GM21576 (cell line): ENCODE results near the gene PROC.
"Not testable (repeated sequence)": the region's sequence is repeated elsewhere in the genome, so short reads cannot be mapped to it uniquely, and the experiment has no call there.

Experiments
- ATAC-seq: cut with Tn5 transposase; IDR thresholded peaks from one replicate; pipeline ENCODE4 v1.9.1; 2021; ENCODE audit warnings: mild to moderate bottlenecking, moderate library complexity; ENCODE audit not compliant: unreplicated experiment

PROC gene

DNA sequence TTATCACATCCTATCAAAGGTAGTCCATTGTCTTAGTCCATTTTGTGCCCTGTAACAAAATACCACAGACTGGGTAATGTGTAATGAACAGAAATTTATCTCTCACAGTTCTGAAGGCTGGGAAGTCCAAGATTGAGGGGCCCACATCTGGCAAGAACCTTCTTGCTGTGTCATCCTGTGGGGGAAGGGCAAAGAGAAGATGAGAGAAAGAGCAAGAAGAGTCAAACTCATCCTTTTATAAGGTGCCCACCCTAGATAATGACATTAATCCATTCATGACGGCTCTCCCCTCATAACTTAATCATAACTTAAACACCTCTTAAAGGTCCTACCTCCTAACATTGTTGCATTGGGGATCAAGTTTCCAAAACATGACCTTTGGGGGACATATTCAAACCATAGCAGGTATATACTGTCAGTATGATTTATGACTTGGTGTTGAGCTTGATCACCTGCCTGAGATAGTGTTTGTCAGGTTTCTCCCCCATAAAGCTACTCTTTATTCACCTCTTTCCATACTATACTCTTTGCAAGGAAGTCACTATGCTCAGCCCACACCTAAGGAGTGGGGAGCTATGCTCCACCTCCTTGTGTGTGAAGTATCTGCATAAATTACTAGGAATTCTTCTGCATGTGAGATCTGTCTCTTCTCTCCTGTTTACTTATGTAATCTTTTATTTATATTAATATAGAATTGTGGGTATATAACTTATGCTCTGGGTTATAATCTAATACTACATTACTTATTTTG, 25.2 kb upstream of the PROC start:
- ATAC-seq, result no peak

DNA sequence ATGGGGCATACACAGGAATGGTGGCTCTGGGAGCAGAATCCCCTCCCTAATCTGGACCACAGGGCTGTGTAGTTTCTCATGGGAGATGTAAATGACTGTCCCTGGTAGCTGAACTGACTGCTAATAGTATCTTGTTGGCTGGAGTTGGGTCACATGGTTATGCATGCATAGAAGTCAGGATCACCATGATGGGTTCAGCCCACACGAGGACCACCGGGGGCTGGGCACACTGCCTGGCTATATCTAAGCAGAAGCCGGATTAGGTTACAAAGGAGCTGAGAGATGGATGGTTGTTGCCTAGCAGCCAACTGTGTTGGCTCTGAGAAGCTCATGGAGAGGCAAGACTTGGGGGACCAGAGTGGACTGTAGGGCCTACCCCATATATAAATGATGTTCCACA, 23.7 kb upstream of the PROC start:
- no peak for ATAC-seq

DNA sequence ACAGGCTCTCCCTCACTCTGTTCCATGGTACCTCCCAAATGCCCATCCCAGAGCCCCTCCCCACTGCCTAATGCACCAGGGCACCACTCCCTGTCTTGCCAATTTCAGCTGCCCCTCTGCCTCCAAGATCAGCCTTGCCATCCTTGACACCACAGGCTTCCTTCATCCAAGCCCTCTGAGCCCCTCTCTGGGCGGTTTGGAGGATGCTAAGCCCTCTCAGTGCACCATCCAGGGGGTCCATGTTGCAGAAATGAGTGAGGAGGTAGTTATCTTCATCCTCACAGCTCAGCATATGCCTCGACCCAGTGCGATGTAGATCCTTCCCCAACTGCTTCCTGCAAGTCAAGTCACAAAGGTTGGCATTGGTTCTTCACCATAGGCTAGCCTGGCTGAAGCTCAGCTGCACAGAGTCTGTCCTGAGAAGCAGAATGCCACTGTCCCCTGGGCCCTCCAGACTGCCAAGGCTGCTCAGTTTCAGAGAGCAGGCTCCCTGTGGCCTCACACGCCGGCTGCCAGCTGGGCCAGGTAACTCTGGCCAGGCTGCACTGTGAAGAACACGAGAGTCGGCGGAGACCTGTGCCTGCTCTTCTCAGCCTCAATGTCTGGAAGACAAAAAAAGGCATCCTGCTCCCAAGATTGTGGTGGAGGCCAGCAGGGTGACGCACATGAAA, 20.5 kb upstream of the PROC start:
- ATAC-seq, result no peak

DNA sequence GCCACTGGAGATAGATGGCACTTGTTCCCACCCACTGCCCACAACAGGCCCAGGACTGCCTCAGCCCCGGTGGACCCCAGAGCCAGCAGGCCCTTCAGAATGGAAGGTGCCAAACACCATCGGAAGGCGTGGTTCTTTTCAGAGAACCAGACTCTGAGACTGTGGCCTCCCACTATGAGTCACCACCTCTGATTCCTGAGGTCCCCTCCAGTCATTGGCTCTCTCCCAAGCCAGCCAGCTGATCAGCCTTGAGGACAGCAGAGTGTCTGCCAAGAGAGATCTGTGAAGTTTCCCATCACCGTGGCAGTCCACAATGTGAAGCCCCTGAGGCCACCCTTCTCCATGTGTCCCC, 20.0 kb upstream of the PROC start:
- ATAC-seq, result peak; percentile 85

DNA sequence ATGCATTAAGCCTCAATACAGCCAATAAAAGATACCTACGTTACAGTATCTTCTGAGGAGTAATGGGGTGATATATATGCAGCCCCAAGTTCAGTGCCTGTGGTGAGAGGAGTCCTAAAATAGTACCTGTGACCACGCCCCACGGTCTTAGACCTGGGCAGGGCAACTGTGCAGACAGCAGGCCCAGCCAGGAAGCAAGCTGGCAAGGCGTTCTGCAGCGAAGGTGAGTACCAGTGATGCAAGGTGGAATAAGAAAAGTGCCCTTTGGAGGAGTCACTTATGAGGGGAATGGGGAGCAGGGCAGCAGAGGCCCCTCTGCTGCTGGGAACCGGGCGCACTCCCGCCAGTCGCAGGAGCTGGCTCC, 17.7 kb upstream of the PROC start:
- no peak for ATAC-seq

DNA sequence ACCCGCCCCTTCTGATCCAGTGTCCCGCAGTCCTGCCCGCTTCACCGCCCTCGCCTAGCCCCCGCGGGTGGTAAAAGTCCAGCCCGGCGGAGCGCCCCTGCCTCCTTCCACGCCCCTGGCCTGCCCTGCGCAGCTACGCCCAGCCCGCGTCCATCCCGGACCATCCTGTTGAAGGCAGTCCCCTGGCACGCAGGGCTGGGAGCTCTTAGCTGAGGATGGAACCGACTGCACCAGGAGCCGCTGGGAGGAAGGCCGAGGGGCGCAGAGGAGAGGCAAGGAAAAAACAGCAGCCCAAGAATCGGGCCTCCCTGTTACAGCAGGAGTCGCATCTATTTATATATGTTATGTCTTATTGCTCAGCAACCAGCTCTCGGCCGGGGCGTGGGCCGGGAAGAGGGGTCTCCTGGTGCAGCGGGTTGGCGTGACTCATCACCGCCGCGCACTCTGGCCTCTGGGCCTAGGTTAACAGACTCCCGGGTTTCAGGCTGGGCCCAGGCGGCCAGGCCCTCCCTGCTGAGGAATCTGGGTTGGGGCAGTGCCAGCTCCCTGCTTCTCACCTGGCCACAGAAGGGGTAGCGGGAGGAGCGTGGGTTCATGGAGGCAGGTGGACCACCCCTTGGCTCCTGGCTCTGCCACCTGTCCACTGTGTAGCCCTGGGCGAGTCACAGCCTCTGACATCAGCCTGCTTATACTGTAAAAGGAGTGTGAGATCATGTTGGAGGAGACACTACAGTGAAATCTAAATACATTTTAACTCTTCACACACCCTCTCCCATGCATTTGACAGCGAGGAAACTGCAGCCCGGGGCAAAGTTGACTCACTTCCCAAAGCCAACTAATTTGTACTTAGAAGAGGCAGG, 17.1 kb upstream of the PROC start:
- ATAC-seq, result no peak

DNA sequence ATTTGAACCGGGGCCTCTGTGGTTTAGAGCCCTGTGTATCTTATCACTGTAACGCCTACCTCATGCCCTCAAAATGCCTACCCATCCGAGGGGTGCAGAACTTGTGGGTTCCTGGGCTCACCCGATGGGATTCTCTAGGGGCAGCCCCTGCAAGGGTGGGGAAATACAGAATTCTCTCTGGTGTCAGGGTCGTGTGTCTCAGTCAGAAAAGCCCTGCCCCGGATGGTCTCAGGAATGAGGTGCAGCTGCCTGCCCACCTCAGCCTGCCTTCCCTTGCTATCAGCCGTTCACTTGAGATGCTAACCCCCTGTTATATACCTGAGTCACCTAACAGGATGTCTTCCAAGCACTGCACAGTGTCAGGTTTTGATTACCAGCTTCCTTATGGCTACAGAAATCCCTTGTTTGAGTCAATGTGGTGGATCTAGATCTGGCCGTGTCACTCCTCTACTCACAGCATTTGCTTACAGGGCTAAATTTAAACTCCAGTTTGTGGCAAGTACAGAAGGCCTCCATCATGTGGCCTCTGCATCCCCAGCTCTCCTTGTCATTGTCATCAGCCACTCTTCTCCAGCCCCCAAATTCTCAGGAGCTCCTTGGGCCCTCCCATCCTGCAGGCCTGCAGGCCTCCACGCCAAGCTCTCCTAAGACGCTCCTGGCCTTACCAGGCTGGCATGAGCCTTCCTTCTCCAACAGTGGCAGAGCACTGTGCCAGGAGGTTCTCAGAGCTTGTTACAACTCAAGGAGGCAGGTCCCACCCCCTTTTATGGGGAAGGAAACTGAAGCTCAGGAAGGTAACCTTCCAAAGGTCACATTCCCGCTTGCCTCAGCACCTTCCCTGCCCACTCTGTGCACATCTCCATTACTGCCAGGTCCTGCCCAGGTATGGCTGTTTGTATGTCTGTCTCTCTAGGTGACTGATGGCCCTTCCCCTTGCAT, 16.2 kb upstream of the PROC start:
- ATAC-seq, result no peak

DNA sequence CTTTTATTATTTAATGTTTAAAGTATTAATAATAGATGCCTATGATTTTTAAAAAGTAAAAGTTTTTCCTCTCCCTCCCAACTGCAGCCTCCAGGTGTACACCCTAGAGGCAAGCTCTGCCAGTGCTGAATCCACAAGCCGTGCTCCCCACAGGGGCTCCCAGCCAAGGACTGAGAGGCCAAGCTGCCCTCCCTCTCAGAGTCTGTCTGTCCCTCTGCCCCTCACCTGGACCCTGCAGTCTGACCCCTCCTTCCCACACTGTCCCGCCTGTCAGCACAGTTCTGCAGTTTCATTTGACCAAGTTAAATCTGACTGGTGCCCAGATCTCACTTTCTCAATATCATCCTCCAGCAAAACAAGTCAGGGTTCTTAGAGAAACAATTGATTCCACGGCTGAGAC, 14.8 kb upstream of the PROC start:
- no peak for ATAC-seq

DNA sequence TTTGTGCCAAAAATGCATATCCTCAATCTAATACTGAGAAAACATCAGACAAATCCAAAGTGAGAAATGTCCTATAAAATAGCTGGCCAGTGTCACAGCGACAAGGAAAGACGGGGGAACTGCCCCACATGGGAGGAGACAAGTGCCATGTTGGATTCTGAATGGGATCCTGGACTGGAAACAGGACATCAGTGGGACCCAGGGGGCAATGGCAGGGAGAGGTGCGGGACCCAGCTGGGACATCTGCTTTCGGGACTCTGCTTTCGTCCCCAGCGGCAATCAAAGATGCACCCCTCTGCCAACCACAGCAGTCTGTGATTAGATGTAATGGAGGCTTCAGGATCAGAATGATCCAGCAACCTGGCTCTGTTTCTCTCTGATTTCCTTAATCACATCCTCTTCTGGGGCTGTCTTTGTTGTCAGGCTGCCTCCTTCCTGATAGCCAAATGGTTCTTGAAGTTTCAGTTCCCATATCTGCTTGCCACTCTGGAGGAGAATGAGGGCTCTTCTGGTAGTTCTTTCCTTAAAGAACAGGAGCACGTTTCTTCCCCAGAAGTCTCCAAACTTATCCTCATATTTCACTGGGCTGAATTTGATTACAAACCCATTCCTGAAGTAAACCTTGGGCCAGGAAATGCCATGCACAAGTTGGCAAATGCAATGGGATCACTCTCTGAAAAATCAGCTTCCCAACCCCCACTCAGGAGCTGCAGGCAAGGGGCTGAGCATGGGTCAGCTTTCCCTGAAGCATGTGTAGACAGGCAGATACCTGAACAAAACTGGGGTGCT, 13.6 kb upstream of the PROC start:
- ATAC-seq, result no peak

DNA sequence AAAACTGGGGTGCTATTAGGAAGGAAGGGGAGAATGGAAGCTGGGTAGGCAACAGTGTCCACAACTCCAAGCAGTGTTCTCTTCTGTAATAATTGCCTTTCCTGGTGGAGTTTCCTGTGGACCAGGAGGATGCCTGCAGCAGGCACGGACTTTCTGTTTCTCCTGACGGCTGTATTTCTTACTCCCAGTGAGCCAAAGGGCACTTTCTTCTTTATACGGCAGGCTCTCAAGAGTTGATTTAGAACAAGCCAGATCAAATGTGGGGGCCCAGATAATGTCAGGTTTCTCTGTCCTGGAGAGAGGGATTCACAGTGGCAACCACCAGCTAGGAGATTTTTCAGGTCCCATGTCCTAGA, 13.0 kb upstream of the PROC start:
- ATAC-seq, result no peak

DNA sequence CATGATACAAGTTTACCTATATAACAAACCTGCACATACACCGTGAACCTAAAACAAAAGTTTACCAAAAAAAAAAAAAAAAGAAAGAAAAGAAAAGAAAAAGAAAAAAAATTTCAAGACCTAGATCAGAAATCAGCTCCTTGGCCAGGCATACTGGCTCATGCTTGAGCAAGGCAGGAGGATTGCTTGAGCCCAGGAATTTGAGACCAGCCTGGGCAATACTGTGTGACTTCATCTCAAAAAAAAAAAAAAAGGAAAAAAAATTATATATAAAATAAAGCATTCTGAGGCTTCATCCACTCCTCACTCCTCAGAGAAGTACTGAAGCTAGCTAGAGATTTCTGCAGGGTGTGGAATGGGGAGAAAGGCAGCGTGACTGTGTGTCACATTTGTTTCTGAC, 11.8 kb upstream of the PROC start:
- no peak for ATAC-seq

DNA sequence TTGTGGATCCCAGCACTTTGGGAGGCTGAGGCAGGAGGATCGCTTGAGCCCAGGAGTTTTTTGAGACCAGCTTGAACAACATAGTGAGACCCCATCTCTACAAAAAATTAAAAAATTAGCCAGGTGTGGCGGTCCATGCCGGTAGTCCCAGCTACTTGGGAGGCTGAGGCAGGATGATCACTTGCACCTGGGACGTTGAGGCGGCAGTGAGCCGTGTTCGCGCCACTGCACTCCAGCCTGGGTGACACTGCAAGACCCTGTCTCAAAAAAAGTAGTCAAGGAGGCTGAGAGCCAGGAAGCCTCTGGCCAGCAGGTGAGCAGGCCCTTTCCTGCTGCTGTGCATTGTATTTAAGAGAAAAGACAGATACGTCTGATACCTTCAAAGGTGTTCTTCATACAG, 11.1 kb upstream of the PROC start:
- no peak for ATAC-seq

DNA sequence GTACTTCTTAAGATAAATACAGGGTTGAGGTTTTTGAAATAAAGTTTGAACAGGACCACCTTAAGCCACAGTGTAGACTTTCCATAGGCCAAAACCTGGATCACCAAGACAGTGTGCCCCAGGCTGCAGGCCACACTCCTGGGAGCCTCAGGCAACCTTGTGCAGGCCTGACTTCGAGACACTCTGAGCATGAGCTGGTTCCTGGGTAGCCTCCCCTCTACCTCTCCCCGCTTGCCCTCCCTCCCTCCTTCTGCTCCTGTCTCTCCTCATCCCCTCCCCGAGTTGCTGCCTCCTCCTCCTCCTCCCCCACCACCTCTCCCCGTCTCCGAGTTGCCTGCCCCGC, 10.6 kb upstream of the PROC start:
- no peak for ATAC-seq

DNA sequence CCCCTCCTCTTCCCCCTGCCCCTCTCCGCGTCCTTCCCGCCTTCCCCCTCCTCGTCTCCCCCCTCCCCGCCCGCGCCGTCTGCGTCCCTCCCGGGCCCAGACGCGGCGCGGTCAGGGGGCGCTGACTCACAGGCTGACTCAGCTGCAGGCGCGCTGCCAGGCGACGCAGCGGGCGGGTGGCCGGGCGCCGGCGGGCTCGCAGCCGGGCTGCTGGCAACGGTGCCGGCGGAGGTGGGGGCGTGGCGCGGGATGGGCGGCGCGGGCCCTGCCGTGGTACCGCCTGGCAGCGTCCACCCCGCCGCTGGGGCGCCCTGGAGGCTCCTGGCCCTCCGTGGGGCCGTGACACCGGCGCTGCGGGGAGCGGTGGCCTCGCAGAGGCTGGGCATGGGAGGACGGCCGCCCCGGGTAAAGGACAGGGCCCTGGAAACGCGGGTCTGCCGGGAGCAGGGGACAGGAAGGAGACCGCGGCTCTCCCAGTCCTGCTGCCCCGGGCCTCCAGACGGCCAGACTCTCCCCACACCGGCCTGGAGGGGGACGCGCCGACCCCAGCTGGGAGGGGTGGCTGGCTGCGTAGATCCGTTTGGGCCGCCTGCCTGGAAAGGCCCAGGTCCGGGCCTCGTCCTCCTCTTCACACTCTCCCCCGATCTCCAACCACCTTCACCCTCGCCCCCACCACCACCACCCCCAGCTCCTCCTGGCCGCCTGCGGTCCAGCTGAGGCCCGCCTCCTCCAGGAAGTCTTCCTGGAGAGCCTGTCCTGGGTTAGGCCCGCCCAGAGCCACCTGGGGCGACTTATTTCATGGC, 10.0 kb upstream of the PROC start:
- ATAC-seq, result peak; percentile 54

DNA sequence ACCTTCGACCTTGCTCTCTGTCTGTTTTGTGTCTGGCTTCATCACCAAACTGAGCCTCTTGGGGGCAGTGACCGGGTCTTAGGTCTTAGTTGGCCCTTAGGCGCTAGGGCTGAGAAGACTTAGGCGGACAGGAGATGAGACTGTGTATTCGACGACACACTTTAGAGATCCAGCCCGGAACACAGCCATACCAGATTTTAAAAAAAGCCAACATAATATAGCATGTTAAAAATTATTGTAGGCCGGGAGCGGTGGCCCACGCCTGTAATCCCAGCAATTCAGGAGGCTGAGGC, 9.5 kb upstream of the PROC start:
- ATAC-seq, result no peak

DNA sequence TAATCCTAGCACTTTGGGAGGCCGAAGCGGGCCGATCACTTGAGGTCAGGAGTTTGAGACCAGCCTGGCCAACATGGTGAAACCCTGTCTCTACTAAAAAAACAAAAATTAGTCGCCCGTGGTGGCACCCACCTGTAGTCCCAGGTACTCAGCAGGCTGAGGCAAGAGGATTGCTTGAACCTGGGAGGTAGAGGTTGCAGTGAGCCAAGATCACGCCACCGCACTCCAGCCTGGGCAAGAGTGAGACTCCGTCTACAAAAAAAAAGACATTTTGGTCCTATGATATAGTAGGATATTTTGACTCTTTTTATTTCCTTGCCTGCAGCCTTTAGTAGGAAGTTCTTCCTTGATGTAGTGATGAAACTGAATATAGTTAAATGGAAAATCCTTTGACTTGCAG, 8.5 kb upstream of the PROC start:
- ATAC-seq, result not testable (repeated sequence)

DNA sequence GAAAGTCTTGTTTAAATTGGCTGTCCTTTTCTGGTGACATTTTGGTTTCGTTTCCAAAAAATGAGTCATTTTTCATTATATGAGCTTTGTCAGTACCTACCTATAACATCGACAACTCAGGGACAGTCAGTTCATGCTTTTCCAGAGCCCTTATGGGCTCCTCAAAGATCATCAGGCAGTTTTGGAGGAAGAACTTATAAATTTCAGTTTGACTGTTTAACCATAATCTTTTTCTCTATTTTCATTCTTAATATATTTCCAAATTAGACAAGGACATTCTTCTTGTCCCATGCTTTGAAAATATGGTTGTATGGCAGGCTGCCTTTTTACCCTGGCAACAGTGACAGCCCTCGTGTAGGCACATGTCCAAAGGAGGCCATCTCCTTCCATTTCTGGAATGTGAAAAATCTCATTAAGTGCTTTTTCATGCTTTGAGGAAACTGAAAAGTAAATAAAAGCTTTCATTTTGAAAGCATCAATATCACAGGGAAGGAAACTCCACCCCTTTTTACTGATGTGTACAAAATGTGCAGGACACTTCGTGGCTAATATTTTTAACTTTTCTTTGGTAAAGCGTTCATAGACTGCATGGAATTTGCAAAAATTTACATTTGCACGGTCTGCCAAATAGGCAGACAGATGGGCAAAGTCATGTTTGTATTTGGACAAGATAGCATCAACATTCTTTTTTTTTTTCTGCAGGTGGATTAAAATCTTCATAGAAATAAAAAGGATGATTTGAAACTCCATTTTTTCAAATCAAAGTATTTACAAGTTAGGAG, 7.2 kb upstream of the PROC start:
- peak; percentile 50 for ATAC-seq

DNA sequence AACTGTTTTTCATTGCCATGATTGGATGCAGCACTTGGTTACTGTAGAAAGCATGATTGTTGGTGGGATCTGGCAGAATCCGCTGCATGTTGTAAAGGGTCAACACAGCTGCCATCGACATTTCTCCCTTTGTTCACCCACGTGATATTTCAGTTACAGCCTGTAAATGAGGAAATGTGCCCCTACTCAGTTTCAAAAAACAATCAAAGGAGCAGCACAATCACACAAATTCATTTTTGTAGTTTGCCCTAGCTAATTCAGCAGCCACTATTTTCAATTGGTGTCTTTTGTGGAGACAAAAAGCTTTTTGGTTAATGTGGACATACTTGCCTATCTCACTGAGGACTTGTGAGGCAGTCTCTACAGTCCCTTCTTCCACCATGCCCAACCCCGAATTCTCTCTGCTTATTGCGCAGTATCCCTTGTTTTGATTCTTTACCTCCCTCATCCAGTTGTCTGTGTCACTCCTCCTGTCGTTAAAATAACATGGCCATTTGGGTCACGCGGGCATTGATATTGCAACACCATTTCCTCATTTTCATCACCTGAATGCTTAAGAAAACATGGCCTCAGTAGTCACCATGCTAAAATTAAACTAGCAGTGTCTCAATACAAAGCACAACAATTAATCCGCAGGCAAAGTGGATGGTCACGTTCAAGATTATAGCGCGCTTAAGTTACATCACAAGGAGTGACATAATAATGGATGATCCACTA, 6.4 kb upstream of the PROC start:
- ATAC-seq, result no peak
